ENCODE measurements around the gene GRM3.
"Not testable (repeated sequence)": the region's sequence is repeated elsewhere in the genome, so short reads cannot be mapped to it uniquely, and the experiment has no call there.

DNA sequence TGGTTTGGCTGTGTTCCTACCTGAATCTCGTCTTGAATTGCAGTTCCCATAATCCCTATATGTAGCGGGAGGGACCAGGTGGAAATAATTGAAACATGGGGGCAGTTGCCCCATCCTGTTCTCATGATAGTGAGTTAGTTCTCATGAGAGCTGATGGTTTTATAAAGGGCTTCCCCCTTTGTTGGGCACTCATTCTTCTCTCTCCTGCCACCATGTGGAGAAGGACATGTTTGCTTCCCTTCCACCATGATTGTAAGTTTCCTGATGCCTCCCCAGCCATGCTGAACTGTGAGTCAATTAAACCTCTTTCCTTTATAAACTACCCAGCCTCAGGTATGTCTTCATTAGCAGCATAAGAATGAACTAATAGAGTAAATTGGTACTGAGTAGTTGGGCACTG is 28.0 kb upstream of the GRM3 start:
- TF ChIP-seq, protein P1, sequence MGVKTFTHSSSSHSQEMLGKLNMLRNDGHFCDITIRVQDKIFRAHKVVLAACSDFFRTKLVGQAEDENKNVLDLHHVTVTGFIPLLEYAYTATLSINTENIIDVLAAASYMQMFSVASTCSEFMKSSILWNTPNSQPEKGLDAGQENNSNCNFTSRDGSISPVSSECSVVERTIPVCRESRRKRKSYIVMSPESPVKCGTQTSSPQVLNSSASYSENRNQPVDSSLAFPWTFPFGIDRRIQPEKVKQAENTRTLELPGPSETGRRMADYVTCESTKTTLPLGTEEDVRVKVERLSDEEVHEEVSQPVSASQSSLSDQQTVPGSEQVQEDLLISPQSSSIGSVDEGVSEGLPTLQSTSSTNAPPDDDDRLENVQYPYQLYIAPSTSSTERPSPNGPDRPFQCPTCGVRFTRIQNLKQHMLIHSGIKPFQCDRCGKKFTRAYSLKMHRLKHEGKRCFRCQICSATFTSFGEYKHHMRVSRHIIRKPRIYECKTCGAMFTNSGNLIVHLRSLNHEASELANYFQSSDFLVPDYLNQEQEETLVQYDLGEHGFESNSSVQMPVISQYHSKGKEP (CRISPR knock-in tag; IDR thresholded peaks at IDR 0.05): not testable (repeated sequence)
- TF ChIP-seq, protein P2, sequence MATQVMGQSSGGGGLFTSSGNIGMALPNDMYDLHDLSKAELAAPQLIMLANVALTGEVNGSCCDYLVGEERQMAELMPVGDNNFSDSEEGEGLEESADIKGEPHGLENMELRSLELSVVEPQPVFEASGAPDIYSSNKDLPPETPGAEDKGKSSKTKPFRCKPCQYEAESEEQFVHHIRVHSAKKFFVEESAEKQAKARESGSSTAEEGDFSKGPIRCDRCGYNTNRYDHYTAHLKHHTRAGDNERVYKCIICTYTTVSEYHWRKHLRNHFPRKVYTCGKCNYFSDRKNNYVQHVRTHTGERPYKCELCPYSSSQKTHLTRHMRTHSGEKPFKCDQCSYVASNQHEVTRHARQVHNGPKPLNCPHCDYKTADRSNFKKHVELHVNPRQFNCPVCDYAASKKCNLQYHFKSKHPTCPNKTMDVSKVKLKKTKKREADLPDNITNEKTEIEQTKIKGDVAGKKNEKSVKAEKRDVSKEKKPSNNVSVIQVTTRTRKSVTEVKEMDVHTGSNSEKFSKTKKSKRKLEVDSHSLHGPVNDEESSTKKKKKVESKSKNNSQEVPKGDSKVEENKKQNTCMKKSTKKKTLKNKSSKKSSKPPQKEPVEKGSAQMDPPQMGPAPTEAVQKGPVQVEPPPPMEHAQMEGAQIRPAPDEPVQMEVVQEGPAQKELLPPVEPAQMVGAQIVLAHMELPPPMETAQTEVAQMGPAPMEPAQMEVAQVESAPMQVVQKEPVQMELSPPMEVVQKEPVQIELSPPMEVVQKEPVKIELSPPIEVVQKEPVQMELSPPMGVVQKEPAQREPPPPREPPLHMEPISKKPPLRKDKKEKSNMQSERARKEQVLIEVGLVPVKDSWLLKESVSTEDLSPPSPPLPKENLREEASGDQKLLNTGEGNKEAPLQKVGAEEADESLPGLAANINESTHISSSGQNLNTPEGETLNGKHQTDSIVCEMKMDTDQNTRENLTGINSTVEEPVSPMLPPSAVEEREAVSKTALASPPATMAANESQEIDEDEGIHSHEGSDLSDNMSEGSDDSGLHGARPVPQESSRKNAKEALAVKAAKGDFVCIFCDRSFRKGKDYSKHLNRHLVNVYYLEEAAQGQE (IDR thresholded peaks at IDR 0.05; ENCODE audit: borderline replicate concordance in 1 of 2, low read depth in 1 of 2, low read length in 2 of 2): not testable (repeated sequence)
- not testable (repeated sequence) for TF ChIP-seq HNRNPLL (IDR thresholded peaks at IDR 0.05; ENCODE audit: low read depth, low read length, poor library complexity, severe bottlenecking); FOXA1 (IDR thresholded peaks at IDR 0.05); FOXA1 (CRISPR knock-in tag; IDR thresholded peaks at IDR 0.05); MEIS1 (CRISPR knock-in tag; IDR thresholded peaks at IDR 0.05; ENCODE audit: borderline replicate concordance)
- TF ChIP-seq, protein P3, sequence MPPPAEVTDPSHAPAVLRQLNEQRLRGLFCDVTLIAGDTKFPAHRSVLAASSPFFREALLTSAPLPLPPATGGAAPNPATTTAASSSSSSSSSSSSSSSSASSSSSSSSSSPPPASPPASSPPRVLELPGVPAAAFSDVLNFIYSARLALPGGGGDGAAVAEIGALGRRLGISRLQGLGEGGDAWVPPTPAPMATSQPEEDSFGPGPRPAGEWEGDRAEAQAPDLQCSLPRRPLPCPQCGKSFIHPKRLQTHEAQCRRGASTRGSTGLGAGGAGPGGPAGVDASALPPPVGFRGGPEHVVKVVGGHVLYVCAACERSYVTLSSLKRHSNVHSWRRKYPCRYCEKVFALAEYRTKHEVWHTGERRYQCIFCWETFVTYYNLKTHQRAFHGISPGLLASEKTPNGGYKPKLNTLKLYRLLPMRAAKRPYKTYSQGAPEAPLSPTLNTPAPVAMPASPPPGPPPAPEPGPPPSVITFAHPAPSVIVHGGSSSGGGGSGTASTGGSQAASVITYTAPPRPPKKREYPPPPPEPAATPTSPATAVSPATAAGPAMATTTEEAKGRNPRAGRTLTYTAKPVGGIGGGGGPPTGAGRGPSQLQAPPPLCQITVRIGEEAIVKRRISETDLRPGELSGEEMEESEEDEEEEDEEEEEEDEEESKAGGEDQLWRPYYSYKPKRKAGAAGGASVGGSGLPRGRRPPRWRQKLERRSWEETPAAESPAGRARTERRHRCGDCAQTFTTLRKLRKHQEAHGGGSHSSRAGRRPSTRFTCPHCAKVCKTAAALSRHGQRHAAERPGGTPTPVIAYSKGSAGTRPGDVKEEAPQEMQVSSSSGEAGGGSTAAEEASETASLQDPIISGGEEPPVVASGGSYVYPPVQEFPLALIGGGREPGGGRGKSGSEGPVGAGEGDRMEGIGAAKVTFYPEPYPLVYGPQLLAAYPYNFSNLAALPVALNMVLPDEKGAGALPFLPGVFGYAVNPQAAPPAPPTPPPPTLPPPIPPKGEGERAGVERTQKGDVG (CRISPR knock-in tag; IDR thresholded peaks at IDR 0.05; ENCODE audit: borderline replicate concordance): not testable (repeated sequence)
- TF ChIP-seq, protein P4, sequence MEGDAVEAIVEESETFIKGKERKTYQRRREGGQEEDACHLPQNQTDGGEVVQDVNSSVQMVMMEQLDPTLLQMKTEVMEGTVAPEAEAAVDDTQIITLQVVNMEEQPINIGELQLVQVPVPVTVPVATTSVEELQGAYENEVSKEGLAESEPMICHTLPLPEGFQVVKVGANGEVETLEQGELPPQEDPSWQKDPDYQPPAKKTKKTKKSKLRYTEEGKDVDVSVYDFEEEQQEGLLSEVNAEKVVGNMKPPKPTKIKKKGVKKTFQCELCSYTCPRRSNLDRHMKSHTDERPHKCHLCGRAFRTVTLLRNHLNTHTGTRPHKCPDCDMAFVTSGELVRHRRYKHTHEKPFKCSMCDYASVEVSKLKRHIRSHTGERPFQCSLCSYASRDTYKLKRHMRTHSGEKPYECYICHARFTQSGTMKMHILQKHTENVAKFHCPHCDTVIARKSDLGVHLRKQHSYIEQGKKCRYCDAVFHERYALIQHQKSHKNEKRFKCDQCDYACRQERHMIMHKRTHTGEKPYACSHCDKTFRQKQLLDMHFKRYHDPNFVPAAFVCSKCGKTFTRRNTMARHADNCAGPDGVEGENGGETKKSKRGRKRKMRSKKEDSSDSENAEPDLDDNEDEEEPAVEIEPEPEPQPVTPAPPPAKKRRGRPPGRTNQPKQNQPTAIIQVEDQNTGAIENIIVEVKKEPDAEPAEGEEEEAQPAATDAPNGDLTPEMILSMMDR (CRISPR knock-in tag; IDR thresholded peaks at IDR 0.05): not testable (repeated sequence)

Data from HepG2 (cell line).